WTC11 (cell line): ENCODE data around the gene TRAPPC3L.

Experiments
- IRF2 ChIP-seq: sonication (generic); formaldehyde crosslinking; IDR thresholded peaks from 2 replicates; pipeline ENCODE4 v1.8.0; 2022; ENCODE audit warnings: low read depth, missing genetic modification reagents, borderline replicate concordance
- SOX15 ChIP-seq: fragments of 250-450 bp; sonication (Bioruptor Pico); IDR thresholded peaks from 2 replicates; pipeline ENCODE4 v1.9.0; 2021; ENCODE audit warnings: mild to moderate bottlenecking
- ZBTB21 ChIP-seq: sonication (generic); formaldehyde crosslinking; IDR thresholded peaks from 2 replicates; pipeline ENCODE4 v1.8.1; 2023; ENCODE audit warnings: mild to moderate bottlenecking, missing genetic modification reagents, borderline replicate concordance
- TF ChIP-seq, protein P1 (sequence below): fragments of 200-600 bp; IDR thresholded peaks from 2 replicates; pipeline ENCODE4 v1.8.0; 2022; ENCODE audit warnings: antibody characterized with exemption
- TF ChIP-seq, protein P2 (sequence below): fragments of 250-450 bp; sonication (Bioruptor Pico); IDR thresholded peaks from 2 replicates; pipeline ENCODE4 v1.9.0; 2021; ENCODE audit warnings: mild to moderate bottlenecking
- TF ChIP-seq, protein P3 (sequence below): fragments of 250-450 bp; sonication (Bioruptor Pico); IDR thresholded peaks from 2 replicates; pipeline ENCODE4 v1.8.0; 2021; ENCODE audit warnings: mild to moderate bottlenecking

DNA sequence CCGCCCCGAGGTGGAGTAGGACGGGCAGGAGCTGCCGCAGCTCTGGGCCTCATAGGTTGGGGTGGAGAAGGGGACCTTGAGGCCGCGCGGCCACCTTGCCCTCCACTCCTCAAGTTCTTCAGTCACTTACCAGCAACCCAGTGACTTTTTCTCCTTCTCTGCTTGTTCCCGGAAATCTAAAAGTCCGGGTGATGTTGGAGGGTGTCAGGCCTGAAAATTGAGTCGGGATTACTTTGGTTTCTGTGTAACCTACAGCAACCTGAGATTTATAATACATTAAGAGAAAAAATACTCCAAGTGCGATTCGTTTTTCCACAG is 26.2 kb upstream of the TRAPPC3L start:
- TF ChIP-seq, protein P1, sequence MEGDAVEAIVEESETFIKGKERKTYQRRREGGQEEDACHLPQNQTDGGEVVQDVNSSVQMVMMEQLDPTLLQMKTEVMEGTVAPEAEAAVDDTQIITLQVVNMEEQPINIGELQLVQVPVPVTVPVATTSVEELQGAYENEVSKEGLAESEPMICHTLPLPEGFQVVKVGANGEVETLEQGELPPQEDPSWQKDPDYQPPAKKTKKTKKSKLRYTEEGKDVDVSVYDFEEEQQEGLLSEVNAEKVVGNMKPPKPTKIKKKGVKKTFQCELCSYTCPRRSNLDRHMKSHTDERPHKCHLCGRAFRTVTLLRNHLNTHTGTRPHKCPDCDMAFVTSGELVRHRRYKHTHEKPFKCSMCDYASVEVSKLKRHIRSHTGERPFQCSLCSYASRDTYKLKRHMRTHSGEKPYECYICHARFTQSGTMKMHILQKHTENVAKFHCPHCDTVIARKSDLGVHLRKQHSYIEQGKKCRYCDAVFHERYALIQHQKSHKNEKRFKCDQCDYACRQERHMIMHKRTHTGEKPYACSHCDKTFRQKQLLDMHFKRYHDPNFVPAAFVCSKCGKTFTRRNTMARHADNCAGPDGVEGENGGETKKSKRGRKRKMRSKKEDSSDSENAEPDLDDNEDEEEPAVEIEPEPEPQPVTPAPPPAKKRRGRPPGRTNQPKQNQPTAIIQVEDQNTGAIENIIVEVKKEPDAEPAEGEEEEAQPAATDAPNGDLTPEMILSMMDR, result no peak
- TF ChIP-seq, protein P2, sequence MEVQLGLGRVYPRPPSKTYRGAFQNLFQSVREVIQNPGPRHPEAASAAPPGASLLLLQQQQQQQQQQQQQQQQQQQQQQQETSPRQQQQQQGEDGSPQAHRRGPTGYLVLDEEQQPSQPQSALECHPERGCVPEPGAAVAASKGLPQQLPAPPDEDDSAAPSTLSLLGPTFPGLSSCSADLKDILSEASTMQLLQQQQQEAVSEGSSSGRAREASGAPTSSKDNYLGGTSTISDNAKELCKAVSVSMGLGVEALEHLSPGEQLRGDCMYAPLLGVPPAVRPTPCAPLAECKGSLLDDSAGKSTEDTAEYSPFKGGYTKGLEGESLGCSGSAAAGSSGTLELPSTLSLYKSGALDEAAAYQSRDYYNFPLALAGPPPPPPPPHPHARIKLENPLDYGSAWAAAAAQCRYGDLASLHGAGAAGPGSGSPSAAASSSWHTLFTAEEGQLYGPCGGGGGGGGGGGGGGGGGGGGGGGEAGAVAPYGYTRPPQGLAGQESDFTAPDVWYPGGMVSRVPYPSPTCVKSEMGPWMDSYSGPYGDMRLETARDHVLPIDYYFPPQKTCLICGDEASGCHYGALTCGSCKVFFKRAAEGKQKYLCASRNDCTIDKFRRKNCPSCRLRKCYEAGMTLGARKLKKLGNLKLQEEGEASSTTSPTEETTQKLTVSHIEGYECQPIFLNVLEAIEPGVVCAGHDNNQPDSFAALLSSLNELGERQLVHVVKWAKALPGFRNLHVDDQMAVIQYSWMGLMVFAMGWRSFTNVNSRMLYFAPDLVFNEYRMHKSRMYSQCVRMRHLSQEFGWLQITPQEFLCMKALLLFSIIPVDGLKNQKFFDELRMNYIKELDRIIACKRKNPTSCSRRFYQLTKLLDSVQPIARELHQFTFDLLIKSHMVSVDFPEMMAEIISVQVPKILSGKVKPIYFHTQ (CRISPR knock-in tag), result no peak
- no peak for TF ChIP-seq SOX15 (CRISPR knock-in tag)
- no peak for TF ChIP-seq IRF2 (CRISPR knock-in tag)
- TF ChIP-seq, protein P3, sequence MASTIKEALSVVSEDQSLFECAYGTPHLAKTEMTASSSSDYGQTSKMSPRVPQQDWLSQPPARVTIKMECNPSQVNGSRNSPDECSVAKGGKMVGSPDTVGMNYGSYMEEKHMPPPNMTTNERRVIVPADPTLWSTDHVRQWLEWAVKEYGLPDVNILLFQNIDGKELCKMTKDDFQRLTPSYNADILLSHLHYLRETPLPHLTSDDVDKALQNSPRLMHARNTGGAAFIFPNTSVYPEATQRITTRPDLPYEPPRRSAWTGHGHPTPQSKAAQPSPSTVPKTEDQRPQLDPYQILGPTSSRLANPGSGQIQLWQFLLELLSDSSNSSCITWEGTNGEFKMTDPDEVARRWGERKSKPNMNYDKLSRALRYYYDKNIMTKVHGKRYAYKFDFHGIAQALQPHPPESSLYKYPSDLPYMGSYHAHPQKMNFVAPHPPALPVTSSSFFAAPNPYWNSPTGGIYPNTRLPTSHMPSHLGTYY (CRISPR knock-in tag), result no peak
- no peak for TF ChIP-seq ZBTB21 (CRISPR knock-in tag)
